HG03064 (cell line): Measurements from ENCODE around the gene ESF1.

Source experiments
- ATAC-seq: cut with Tn5 transposase; IDR thresholded peaks from one replicate; pipeline ENCODE4 v1.9.1; 2021; ENCODE audit warnings: low read depth; ENCODE audit not compliant: unreplicated experiment

The ESF1 gene

GRCh38 chr20:13681248-13682125 lies 103.2 kb downstream of the ESF1 start:
- peak; percentile 61 for ATAC-seq

- no peak for ATAC-seq
These were observed 105.8 kb downstream of the ESF1 start for GRCh38 chr20:13678944-13679343.

- ATAC-seq: no peak
These were observed 107.5 kb downstream of the ESF1 start for GRCh38 chr20:13677241-13677640.

GRCh38 chr20:13676682-13677081 lies 108.0 kb downstream of the ESF1 start:
- no peak for ATAC-seq

GRCh38 chr20:13672690-13673089 lies 112.0 kb downstream of the ESF1 start:
- no peak for ATAC-seq

GRCh38 chr20:13671916-13672378 lies 112.8 kb downstream of the ESF1 start:
- ATAC-seq: no peak

GRCh38 chr20:13671512-13671911 lies 113.2 kb downstream of the ESF1 start:
- no peak for ATAC-seq

- ATAC-seq: no peak
These were observed 114.6 kb downstream of the ESF1 start for GRCh38 chr20:13670160-13670559.

GRCh38 chr20:13665709-13666395 lies 118.9 kb downstream of the ESF1 start:
- ATAC-seq: no peak
